HepG2 (cell line): ENCODE measurements around the gene ADGRL3. TPM values are rescaled to one million over a fixed set of nuclear protein-coding genes. Genes with fewer than 3 reads are reported as not detected.

Source experiments
- ATAC-seq: fragments of 200-7000 bp; cut with Tn5 transposase; 3 replicates; pipeline ENCODE4 v1.9.1; 2020; ENCODE audit warnings: mild to moderate bottlenecking, moderate library complexity
- BruUV-seq: library from RNA; stranded (reverse); fragments of 400-500 nt; replicated peaks from 2 replicates; lab custom pipeline; 2021; lab: Mats Ljungman, UMichigan
- CTCF ChIA-PET: fragments of 300-600 bp; formaldehyde crosslinking; extraction: SDS; loops from one replicate; lab custom pipeline; 2021; ENCODE audit warnings: low total read pairs, inconsistent platforms, low intra/inter-chr PET ratio; lab: Yijun Ruan, JAX
- POLR2A ChIA-PET: fragments of 350-600 bp; sonication (Branson Sonifier 250); formaldehyde crosslinking; loops from one replicate; lab custom pipeline; 2020; ENCODE audit warnings: antibody characterized with exemption, inconsistent platforms; lab: Yijun Ruan, JAX
- DNase-seq: peaks from one replicate; pipeline ENCODE4 v3.0.0-alpha.2; 2015; ENCODE audit warnings: low spot score
- FAIRE-seq: peaks from 3 replicates; lab custom pipeline; 2011; peaks lifted over from hg19 to GRCh38; lab: Jason Lieb, UNC
- H2AFZ ChIP-seq: one replicate; pipeline ENCODE4 v1.6.1; 2011; ENCODE audit warnings: low read length, inconsistent platforms
- H3K27ac ChIP-seq: fragments of 300-600 bp; 3 replicates; pipeline ENCODE4 v1.8.0; 2011; ENCODE audit warnings: mixed run types, mild to moderate bottlenecking, mixed read lengths, low read length, inconsistent platforms; ENCODE audit not compliant: insufficient read depth; ENCODE audit errors: extremely low read length
- H3K27me3 ChIP-seq, 2 experiments: fragments of 200-600 bp in 1 of 2; 2 replicates in 1 of 2; 3 replicates in 1 of 2; pipeline versions ENCODE4 v1.6.0 to v1.8.0; 2011; ENCODE audit warnings: low read length in 2 of 2, mild to moderate bottlenecking in 2 of 2, moderate library complexity in 2 of 2, inconsistent platforms in 1 of 2; ENCODE audit not compliant: insufficient read depth in 2 of 2, control insufficient read depth in 1 of 2
- H3K36me3 ChIP-seq, 2 experiments: fragments of 200-600 bp in 1 of 2; replicated peaks in 1 of 2; 2 replicates in 1 of 2; 3 replicates in 1 of 2; pipeline versions ENCODE4 v1.5.1 to v1.8.0; 2011; ENCODE audit warnings: low read length in 2 of 2, inconsistent platforms in 1 of 2; ENCODE audit not compliant: insufficient read depth in 2 of 2, control insufficient read depth in 1 of 2
- H3K4me1 ChIP-seq: 2 replicates; pipeline ENCODE4 v1.5.1; 2012; ENCODE audit warnings: low read length, inconsistent platforms; ENCODE audit not compliant: insufficient read depth
- H3K4me2 ChIP-seq: 2 replicates; pipeline ENCODE4 v1.6.0; 2011; ENCODE audit warnings: low read depth, low read length, inconsistent platforms
- H3K4me3 ChIP-seq, 3 experiments: fragments of 200-600 bp in 1 of 3; sonication (generic), shearing (Covaris generic) in 1 of 3; replicated peaks in 1 of 3; 2 replicates each; pipeline ENCODE4 v1.5.1; 2011 to 2016; ENCODE audit warnings: low read length in 3 of 3, inconsistent platforms in 2 of 3, low read depth in 2 of 3, mild to moderate bottlenecking in 2 of 3, control low read depth in 1 of 3, mixed read lengths in 1 of 3; ENCODE audit not compliant: insufficient read depth in 1 of 3
- H3K79me2 ChIP-seq: one replicate; pipeline ENCODE4 v1.6.1; 2011; ENCODE audit warnings: low read length, inconsistent platforms; ENCODE audit not compliant: insufficient read depth
- H3K9ac ChIP-seq: 2 replicates; pipeline ENCODE4 v1.6.0; 2011; ENCODE audit warnings: mild to moderate bottlenecking, low read depth, low read length, inconsistent platforms; ENCODE audit not compliant: insufficient read depth
- H3K9me3 ChIP-seq: 2 replicates; pipeline ENCODE4 v1.5.1; 2012; ENCODE audit warnings: mild to moderate bottlenecking, low read length
- H4K20me1 ChIP-seq: 2 replicates; pipeline ENCODE4 v1.6.0; 2011; ENCODE audit warnings: inconsistent platforms, mild to moderate bottlenecking, low read length, moderate library complexity; ENCODE audit not compliant: insufficient read depth
- FOXK1 ChIP-seq: sonication (generic); formaldehyde crosslinking; IDR thresholded peaks from 2 replicates; pipeline ENCODE4 v1.4.0; 2020; ENCODE audit warnings: low read depth, missing genetic modification reagents, borderline replicate concordance
- HOXA7 ChIP-seq: sonication (generic); formaldehyde crosslinking; IDR thresholded peaks from 2 replicates; pipeline ENCODE4 v1.8.1; 2022; ENCODE audit warnings: mild to moderate bottlenecking, missing genetic modification reagents, moderate library complexity
- IRX3 ChIP-seq: sonication (generic); formaldehyde crosslinking; IDR thresholded peaks from 2 replicates; pipeline ENCODE4 v1.8.1; 2023; ENCODE audit warnings: mild to moderate bottlenecking, low read depth, missing genetic modification reagents, borderline replicate concordance
- NCOA1 ChIP-seq: sonication (generic); formaldehyde crosslinking; IDR thresholded peaks from 2 replicates; pipeline ENCODE4 v1.9.0; 2021; ENCODE audit warnings: missing genetic modification reagents
- PCBP2 ChIP-seq: fragments of 200-400 bp; formaldehyde crosslinking; optimal IDR thresholded peaks from 2 replicates; pipeline ENCODE3; 2018; ENCODE audit warnings: low read length, low read depth; ENCODE audit not compliant: poor library complexity, severe bottlenecking
- PRMT3 ChIP-seq: sonication (generic); formaldehyde crosslinking; IDR thresholded peaks from 2 replicates; pipeline ENCODE4 v1.8.1; 2022; ENCODE audit warnings: low read depth, mild to moderate bottlenecking, moderate library complexity, missing genetic modification reagents, borderline replicate concordance
- ZFP36L1 ChIP-seq: sonication (generic); formaldehyde crosslinking; IDR thresholded peaks from 2 replicates; pipeline ENCODE4 v1.8.0; 2022; ENCODE audit warnings: mild to moderate bottlenecking, missing genetic modification reagents, moderate library complexity
- ZNF382 ChIP-seq: sonication (generic); formaldehyde crosslinking; IDR thresholded peaks from 2 replicates; pipeline ENCODE4 v1.5.0; 2020; ENCODE audit warnings: missing genetic modification reagents, mild to moderate bottlenecking, borderline replicate concordance
- ZNF629 ChIP-seq: sonication (generic); formaldehyde crosslinking; conservative IDR thresholded peaks from 2 replicates; pipeline ENCODE4 v1.5.0; 2020; ENCODE audit warnings: missing genetic modification reagents
- ZSCAN12 ChIP-seq: sonication (generic); formaldehyde crosslinking; IDR thresholded peaks from 2 replicates; pipeline ENCODE4 v1.9.0; 2021; ENCODE audit warnings: mild to moderate bottlenecking, missing genetic modification reagents
- WGBS: methylation state at CpG from one replicate; pipeline ENCODE4 v1.1.6; 2017; ENCODE audit warnings: low lambda C conversion rate; 5-methylcytosine and 5-hydroxymethylcytosine counted together
- in situ Hi-C: cut with HindIII; loops from 2 replicates; pipeline ENCODE4 v1.10.0; 2017; ENCODE audit warnings: low pct_unique_long_range_greater_than_20kb; ENCODE audit not compliant: extremely low pct_ligation_motif_present
- intact Hi-C: fragments of 100-400 bp; cut with micrococcal nuclease; formaldehyde crosslinking; loops from one replicate; pipeline ENCODE4 v1.10.0; 2022; ENCODE audit not compliant: unreplicated experiment
- polyA plus RNA-seq, 8 experiments: library from polyadenylated mRNA; depleted of rRNA in 3 of 8; stranded (reverse) in 7 of 8; unstranded in 1 of 8; fragments of >200 nt; fragmentation: Illumina TruSeq in 4 of 8; extraction: Trizol in 4 of 8; gene quantifications; 2 replicates each; pipeline versions ENCODE4 v1.2.1 to v1.2.3, GENCODE V29; 2011 to 2016; ENCODE audit warnings: low read depth in 4 of 8, missing spikeins in 1 of 8, mixed read lengths in 1 of 8; ENCODE audit not compliant: insufficient read depth in 1 of 8
- total RNA-seq, 5 experiments: library from RNA; depleted of rRNA; stranded (reverse); fragments of >200 nt; fragmentation: Illumina TruSeq; extraction: Trizol; gene quantifications; 2 replicates each; pipeline ENCODE4 v1.2.3, GENCODE V29; 2016; ENCODE audit warnings: low read depth in 1 of 5
- TF ChIP-seq, protein P1 (sequence below): sonication (generic); formaldehyde crosslinking; IDR thresholded peaks from 2 replicates; pipeline ENCODE4 v1.5.0; 2020; ENCODE audit warnings: mild to moderate bottlenecking, low read depth, missing genetic modification reagents, borderline replicate concordance

The ADGRL3 gene
- total and polyA plus RNA-seq, 2 of the 13 experiments (the other 11 are each of a cell fraction or from before 2014, with no cell fraction given) = 0.04 to 0.05 TPM

DNA sequence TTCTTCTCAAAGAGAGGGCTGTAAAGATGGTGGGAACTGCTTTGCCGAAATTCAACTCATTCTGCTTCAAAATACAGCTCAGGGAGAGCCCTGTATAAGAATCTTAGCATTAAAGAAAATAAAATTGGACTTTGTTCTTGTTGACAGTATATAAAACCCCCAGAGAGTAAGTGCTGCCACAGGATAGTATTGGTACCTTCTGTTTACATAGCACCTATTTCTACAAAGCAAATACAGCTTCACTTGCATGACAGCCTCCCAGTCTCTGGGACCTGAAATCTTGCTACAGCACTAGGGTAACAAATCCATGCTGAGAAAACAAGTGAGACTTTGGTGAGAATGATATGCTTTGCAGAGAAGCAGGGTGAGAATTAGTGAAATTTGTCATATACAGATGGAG, 428.6 kb downstream of the ADGRL3 start:
- Histone ChIP-seq H3K27ac (no peak overlapping the region), H3K9ac (no peak overlapping the region), H2AFZ (no peak overlapping the region), H3K4me3 (no peak overlapping the region), H3K9me3 (no peaks in the 10 kb centered on the region), H3K4me2 (no peak overlapping the region), H3K36me3 (no peaks in the 10 kb centered on the region), H3K79me2 (no peaks in the 10 kb centered on the region), H3K27me3 (no peaks in the 10 kb centered on the region), H3K4me1 (peaks cover 6% of the 10 kb centered on the region; the same call in 1 of the 2 replicates), H4K20me1 (no peaks in the 10 kb centered on the region)
- no TSS peak for BruUV-seq
- intact Hi-C loops (no loop called here), in situ Hi-C loops (no loop called here)
- 5% methylated on average over 1 of the region's 1 CpG for WGBS
- TF ChIP-seq PCBP2 (no peak), PRMT3 (CRISPR knock-in tag) (no peak), ZFP36L1 (CRISPR knock-in tag) (no peak), HOXA7 (no peak), ZSCAN12 (CRISPR knock-in tag) (no peak), IRX3 (no peak), FOXK1 (no peak), NCOA1 (no peak), ZNF382 (CRISPR knock-in tag) (no peak), ZNF629 (no peak)
- TF ChIP-seq, protein P1, sequence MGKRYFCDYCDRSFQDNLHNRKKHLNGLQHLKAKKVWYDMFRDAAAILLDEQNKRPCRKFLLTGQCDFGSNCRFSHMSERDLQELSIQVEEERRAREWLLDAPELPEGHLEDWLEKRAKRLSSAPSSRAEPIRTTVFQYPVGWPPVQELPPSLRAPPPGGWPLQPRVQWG (CRISPR knock-in tag) = no peak
- CTCF ChIA-PET = no interaction called here
- POLR2A ChIA-PET = no interaction called here
- DNase-seq (peak; percentile 2), ATAC-seq (no peak), FAIRE-seq (no peak)
